HepG2 (cell line): ENCODE measurements around the gene CFAP54. TPM values are rescaled to one million over a fixed set of nuclear protein-coding genes. Genes with fewer than 3 reads are reported as not detected.

Experiments used
- ATAC-seq: fragments of 200-7000 bp; cut with Tn5 transposase; 3 replicates; pipeline ENCODE4 v1.9.1; 2020; ENCODE audit warnings: mild to moderate bottlenecking, moderate library complexity
- BruUV-seq: library from RNA; stranded (reverse); fragments of 400-500 nt; replicated peaks from 2 replicates; lab custom pipeline; 2021; lab: Mats Ljungman, UMichigan
- CTCF ChIA-PET: fragments of 300-600 bp; formaldehyde crosslinking; extraction: SDS; loops from one replicate; lab custom pipeline; 2021; ENCODE audit warnings: low total read pairs, inconsistent platforms, low intra/inter-chr PET ratio; lab: Yijun Ruan, JAX
- POLR2A ChIA-PET: fragments of 350-600 bp; sonication (Branson Sonifier 250); formaldehyde crosslinking; loops from one replicate; lab custom pipeline; 2020; ENCODE audit warnings: antibody characterized with exemption, inconsistent platforms; lab: Yijun Ruan, JAX
- DNase-seq: peaks from one replicate; pipeline ENCODE4 v3.0.0-alpha.2; 2015; ENCODE audit warnings: low spot score
- FAIRE-seq: peaks from 3 replicates; lab custom pipeline; 2011; peaks lifted over from hg19 to GRCh38; lab: Jason Lieb, UNC
- H2AFZ ChIP-seq: one replicate; pipeline ENCODE4 v1.6.1; 2011; ENCODE audit warnings: low read length, inconsistent platforms
- H3K27ac ChIP-seq: fragments of 300-600 bp; 3 replicates; pipeline ENCODE4 v1.8.0; 2011; ENCODE audit warnings: mixed run types, mild to moderate bottlenecking, mixed read lengths, low read length, inconsistent platforms; ENCODE audit not compliant: insufficient read depth; ENCODE audit errors: extremely low read length
- H3K27me3 ChIP-seq, 2 experiments: fragments of 200-600 bp in 1 of 2; 2 replicates in 1 of 2; 3 replicates in 1 of 2; pipeline versions ENCODE4 v1.6.0 to v1.8.0; 2011; ENCODE audit warnings: low read length in 2 of 2, mild to moderate bottlenecking in 2 of 2, moderate library complexity in 2 of 2, inconsistent platforms in 1 of 2; ENCODE audit not compliant: insufficient read depth in 2 of 2, control insufficient read depth in 1 of 2
- H3K36me3 ChIP-seq, 2 experiments: fragments of 200-600 bp in 1 of 2; replicated peaks in 1 of 2; 2 replicates in 1 of 2; 3 replicates in 1 of 2; pipeline versions ENCODE4 v1.5.1 to v1.8.0; 2011; ENCODE audit warnings: low read length in 2 of 2, inconsistent platforms in 1 of 2; ENCODE audit not compliant: insufficient read depth in 2 of 2, control insufficient read depth in 1 of 2
- H3K4me1 ChIP-seq: 2 replicates; pipeline ENCODE4 v1.5.1; 2012; ENCODE audit warnings: low read length, inconsistent platforms; ENCODE audit not compliant: insufficient read depth
- H3K4me2 ChIP-seq: 2 replicates; pipeline ENCODE4 v1.6.0; 2011; ENCODE audit warnings: low read depth, low read length, inconsistent platforms
- H3K4me3 ChIP-seq, 3 experiments: fragments of 200-600 bp in 1 of 3; sonication (generic), shearing (Covaris generic) in 1 of 3; replicated peaks in 1 of 3; 2 replicates each; pipeline ENCODE4 v1.5.1; 2011 to 2016; ENCODE audit warnings: low read length in 3 of 3, inconsistent platforms in 2 of 3, low read depth in 2 of 3, mild to moderate bottlenecking in 2 of 3, control low read depth in 1 of 3, mixed read lengths in 1 of 3; ENCODE audit not compliant: insufficient read depth in 1 of 3
- H3K79me2 ChIP-seq: one replicate; pipeline ENCODE4 v1.6.1; 2011; ENCODE audit warnings: low read length, inconsistent platforms; ENCODE audit not compliant: insufficient read depth
- H3K9ac ChIP-seq: 2 replicates; pipeline ENCODE4 v1.6.0; 2011; ENCODE audit warnings: mild to moderate bottlenecking, low read depth, low read length, inconsistent platforms; ENCODE audit not compliant: insufficient read depth
- H3K9me3 ChIP-seq: 2 replicates; pipeline ENCODE4 v1.5.1; 2012; ENCODE audit warnings: mild to moderate bottlenecking, low read length
- H4K20me1 ChIP-seq: 2 replicates; pipeline ENCODE4 v1.6.0; 2011; ENCODE audit warnings: inconsistent platforms, mild to moderate bottlenecking, low read length, moderate library complexity; ENCODE audit not compliant: insufficient read depth
- MAFF ChIP-seq: IDR thresholded peaks from 2 replicates; pipeline ENCODE4 v1.6.1; 2011; ENCODE audit warnings: low read depth, low read length, improper control_type of control experiment
- MAFK ChIP-seq, 2 experiments: IDR thresholded peaks in 1 of 2; conservative IDR thresholded peaks in 1 of 2; 2 replicates each; pipeline ENCODE4 v1.6.1; 2011; ENCODE audit warnings: improper control_type of control experiment in 2 of 2, low read length in 2 of 2
- ZNF672 ChIP-seq: sonication (generic); formaldehyde crosslinking; IDR thresholded peaks from 2 replicates; pipeline ENCODE4 v1.8.1; 2022; ENCODE audit warnings: missing genetic modification reagents
- WGBS: methylation state at CpG from one replicate; pipeline ENCODE4 v1.1.6; 2017; ENCODE audit warnings: low lambda C conversion rate; 5-methylcytosine and 5-hydroxymethylcytosine counted together
- in situ Hi-C: cut with HindIII; loops from 2 replicates; pipeline ENCODE4 v1.10.0; 2017; ENCODE audit warnings: low pct_unique_long_range_greater_than_20kb; ENCODE audit not compliant: extremely low pct_ligation_motif_present
- intact Hi-C: fragments of 100-400 bp; cut with micrococcal nuclease; formaldehyde crosslinking; loops from one replicate; pipeline ENCODE4 v1.10.0; 2022; ENCODE audit not compliant: unreplicated experiment
- polyA plus RNA-seq, 8 experiments: library from polyadenylated mRNA; depleted of rRNA in 3 of 8; stranded (reverse) in 7 of 8; unstranded in 1 of 8; fragments of >200 nt; fragmentation: Illumina TruSeq in 4 of 8; extraction: Trizol in 4 of 8; gene quantifications; 2 replicates each; pipeline versions ENCODE4 v1.2.1 to v1.2.3, GENCODE V29; 2011 to 2016; ENCODE audit warnings: low read depth in 4 of 8, missing spikeins in 1 of 8, mixed read lengths in 1 of 8; ENCODE audit not compliant: insufficient read depth in 1 of 8
- total RNA-seq, 5 experiments: library from RNA; depleted of rRNA; stranded (reverse); fragments of >200 nt; fragmentation: Illumina TruSeq; extraction: Trizol; gene quantifications; 2 replicates each; pipeline ENCODE4 v1.2.3, GENCODE V29; 2016; ENCODE audit warnings: low read depth in 1 of 5
- TF ChIP-seq, protein P1 (sequence below): IDR thresholded peaks from 2 replicates; pipeline ENCODE4 v1.6.1; 2018; ENCODE audit warnings: missing genetic modification reagents
- TF ChIP-seq, protein P2 (sequence below): sonication (generic); formaldehyde crosslinking; IDR thresholded peaks from 2 replicates; pipeline ENCODE4 v1.8.0; 2022; ENCODE audit warnings: low read depth, missing genetic modification reagents

CFAP54 gene
- total and polyA plus RNA-seq, 2 of the 13 experiments (the other 11 are each of a cell fraction or from before 2014, with no cell fraction given), result not detected

- no peaks in the 10 kb centered on the region for H3K36me3 ChIP-seq
- TF ChIP-seq, protein P1, sequence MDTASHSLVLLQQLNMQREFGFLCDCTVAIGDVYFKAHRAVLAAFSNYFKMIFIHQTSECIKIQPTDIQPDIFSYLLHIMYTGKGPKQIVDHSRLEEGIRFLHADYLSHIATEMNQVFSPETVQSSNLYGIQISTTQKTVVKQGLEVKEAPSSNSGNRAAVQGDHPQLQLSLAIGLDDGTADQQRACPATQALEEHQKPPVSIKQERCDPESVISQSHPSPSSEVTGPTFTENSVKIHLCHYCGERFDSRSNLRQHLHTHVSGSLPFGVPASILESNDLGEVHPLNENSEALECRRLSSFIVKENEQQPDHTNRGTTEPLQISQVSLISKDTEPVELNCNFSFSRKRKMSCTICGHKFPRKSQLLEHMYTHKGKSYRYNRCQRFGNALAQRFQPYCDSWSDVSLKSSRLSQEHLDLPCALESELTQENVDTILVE (CRISPR knock-in tag), result no peak
- no peak for TF ChIP-seq ZNF672
- H3K27ac ChIP-seq, result no peak overlapping the region
- in situ Hi-C loops, result no loop called here
- FAIRE-seq (no peak), ATAC-seq (no peak), DNase-seq (no peak)
- POLR2A ChIA-PET, result no interaction called here
- H2AFZ ChIP-seq, result no peak overlapping the region
- peaks cover 2 to 13% of the 10 kb centered on the region in 2 experiments; a peak in 3 of 5 replicates for H3K27me3 ChIP-seq
- CTCF ChIA-PET, result no interaction called here
- intact Hi-C loops, result no loop called here
- no peak overlapping the region for H3K4me2 ChIP-seq
- H3K79me2 ChIP-seq, result no peaks in the 10 kb centered on the region
- H3K4me3 ChIP-seq, result no peak overlapping the region
- H4K20me1 ChIP-seq, result no peaks in the 10 kb centered on the region
- no peaks in the 10 kb centered on the region for H3K4me1 ChIP-seq
- no peaks in the 10 kb centered on the region for H3K9me3 ChIP-seq
- H3K9ac ChIP-seq, result no peak overlapping the region
- BruUV-seq, result no TSS peak
- 42% methylated on average over 2 of the region's 2 CpGs for WGBS
Measured at GRCh38 chr12:96483116-96483515, 6.3 kb upstream of the CFAP54 start.

DNA sequence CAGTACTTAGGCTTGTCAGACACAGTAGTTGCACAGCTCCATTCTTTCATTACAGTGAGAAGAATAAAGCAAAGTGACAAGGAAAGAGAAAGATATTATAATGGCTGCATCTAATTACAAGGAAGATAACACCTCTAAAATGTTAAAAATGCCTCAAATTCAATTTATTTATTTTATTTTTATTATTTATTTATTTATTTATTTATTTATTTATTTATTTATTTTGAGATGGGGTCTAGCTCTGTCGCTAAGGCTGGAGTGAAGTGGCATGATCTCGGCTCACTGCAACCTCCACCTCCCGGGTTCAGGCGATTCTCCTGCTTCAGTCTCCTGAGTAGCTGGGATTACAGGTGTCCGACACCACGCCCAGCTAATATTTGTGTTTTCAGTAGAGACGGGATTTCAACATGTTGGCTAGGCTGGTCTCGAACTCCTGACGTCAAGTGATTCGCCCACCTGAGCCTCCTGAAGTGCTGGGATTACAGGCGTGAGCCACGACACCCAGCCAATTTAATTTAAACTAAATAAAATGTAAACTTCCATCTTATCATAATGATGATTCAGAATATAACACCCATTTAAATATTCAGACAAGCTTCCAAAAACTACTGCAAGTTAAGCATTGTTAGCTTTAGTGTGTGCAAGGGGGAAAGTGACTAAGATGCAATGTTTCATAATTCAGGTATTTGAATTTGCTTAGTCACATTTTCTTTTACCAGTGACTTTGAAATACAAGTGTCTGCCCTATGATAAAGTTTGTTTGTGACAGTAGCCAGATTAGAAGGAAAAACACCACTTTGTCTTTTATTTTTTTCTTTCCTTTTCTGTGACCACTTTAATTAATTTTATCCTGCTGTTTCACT is 2.4 kb upstream of the CFAP54 start:
- no peak overlapping the region for H3K27ac ChIP-seq
- 0 out of 2 replicates have a peak, but pooled peaks cover 6% of the 10 kb centered on the region for H3K4me1 ChIP-seq
- H3K9ac ChIP-seq, result no peak overlapping the region
- no peaks in the 10 kb centered on the region for H3K36me3 ChIP-seq
- in situ Hi-C loops, result no loop called here
- POLR2A ChIA-PET, result no interaction called here
- H3K79me2 ChIP-seq, result no peaks in the 10 kb centered on the region
- H3K9me3 ChIP-seq, result no peaks in the 10 kb centered on the region
- WGBS, result 17% methylated on average over 12 of the region's 12 CpGs
- no peak overlapping the region for H3K4me2 ChIP-seq
- TF ChIP-seq MAFK (conservative IDR thresholded peaks at IDR 0.05 in 1 of 2, IDR thresholded peaks at IDR 0.05 in 1 of 2; ENCODE audit: low read length in 2 of 2) (peak in 1 of 2 experiments; percentile 18; a peak in 1 of 4 replicates), MAFF (peak; percentile 28; the same call in 1 of the 2 replicates)
- TF ChIP-seq, protein P2, sequence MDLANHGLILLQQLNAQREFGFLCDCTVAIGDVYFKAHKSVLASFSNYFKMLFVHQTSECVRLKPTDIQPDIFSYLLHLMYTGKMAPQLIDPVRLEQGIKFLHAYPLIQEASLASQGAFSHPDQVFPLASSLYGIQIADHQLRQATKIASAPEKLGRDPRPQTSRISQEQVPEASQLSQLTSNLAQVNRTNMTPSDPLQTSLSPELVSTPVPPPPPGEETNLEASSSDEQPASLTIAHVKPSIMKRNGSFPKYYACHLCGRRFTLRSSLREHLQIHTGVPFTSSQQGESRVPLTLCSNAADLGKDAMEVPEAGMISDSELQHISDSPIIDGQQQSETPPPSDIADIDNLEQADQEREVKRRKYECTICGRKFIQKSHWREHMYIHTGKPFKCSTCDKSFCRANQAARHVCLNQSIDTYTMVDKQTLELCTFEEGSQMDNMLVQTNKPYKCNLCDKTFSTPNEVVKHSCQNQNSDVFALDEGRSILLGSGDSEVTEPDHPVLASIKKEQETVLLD (CRISPR knock-in tag), result no peak
- intact Hi-C loops, result loop anchor here (5.0 kb wide), 2 partner anchors 75 to 1615 kb away; no protein-coding TSS in a partner anchor
- H3K27me3 ChIP-seq, result peaks cover 2 to 13% of the 10 kb centered on the region in 2 experiments; a peak in 3 of 5 replicates
- no TSS peak for BruUV-seq
- ATAC-seq (no peak), FAIRE-seq (no peak), DNase-seq (no peak)
- H2AFZ ChIP-seq, result no peak overlapping the region
- CTCF ChIA-PET, result no interaction called here
- no peaks in the 10 kb centered on the region for H4K20me1 ChIP-seq
- H3K4me3 ChIP-seq, result no peak overlapping the region
